ENCODE measurements around the gene PINLYP. TPM values are rescaled to one million over a fixed set of nuclear protein-coding genes. Genes with fewer than 3 reads are reported as not detected.

PINLYP gene
- total RNA-seq, 1 experiment from 2014 or later: 3.9 TPM

DNA sequence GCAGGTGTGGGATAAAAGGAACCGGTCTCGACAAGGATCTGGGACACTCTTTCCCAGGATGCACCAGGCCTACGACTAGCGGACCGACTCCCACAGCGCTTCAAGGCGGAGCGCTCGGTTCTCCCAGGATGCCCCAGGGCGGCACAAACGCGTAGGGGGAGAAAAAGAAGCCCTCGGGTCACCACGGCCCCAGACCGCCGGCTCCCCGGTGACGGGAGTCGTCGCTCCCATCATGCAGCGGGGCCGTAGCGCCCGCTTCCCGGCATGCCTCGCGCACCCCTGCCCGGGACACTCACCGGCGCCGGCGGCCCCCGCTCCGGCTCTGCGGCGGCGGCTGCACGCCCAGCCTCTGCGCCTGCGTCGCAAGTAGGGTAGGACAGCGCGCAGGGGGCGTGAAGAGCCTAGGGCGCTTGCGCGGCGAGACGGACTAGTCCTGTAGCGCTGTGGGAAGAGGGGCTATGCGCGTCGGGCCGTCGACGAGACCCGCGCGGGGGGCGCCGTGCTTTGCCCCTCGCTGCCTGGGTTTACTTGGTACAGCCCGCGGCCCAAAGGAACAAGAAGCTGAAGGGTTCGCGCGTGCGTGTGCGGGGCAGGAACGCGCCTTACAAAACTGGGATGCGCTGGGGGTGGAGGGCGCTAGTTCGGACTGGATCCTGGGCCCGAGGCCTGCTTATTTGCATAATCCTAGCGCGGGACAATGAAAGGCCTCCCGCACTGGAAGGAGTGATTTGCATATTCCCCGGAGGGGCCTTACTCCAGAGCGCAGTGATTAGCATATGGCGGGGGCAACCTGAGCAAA lies 43.9 kb downstream of the PINLYP start, which contains the start of gene ZNF428:
ZNF428 (minus strand) TSS at position 368 of the 799 bp plus-strand sequence. CDS start 5,325 bp downstream, outside the sequence.
- no peaks in the 10 kb centered on the region for H3K4me1 ChIP-seq
- no peaks in the 10 kb centered on the region for H3K36me3 ChIP-seq
- peak; percentile 94 to 95 for DNase-seq
- H3K9me3 ChIP-seq (replicated peaks): no peaks in the 10 kb centered on the region
- peak within 1 kb of the TSS; percentile 89 for H3K27ac ChIP-seq
- peak within 1 kb of the TSS; percentile 69 for H3K4me3 ChIP-seq
- no peaks in the 10 kb centered on the region for H3K27me3 ChIP-seq

DNA sequence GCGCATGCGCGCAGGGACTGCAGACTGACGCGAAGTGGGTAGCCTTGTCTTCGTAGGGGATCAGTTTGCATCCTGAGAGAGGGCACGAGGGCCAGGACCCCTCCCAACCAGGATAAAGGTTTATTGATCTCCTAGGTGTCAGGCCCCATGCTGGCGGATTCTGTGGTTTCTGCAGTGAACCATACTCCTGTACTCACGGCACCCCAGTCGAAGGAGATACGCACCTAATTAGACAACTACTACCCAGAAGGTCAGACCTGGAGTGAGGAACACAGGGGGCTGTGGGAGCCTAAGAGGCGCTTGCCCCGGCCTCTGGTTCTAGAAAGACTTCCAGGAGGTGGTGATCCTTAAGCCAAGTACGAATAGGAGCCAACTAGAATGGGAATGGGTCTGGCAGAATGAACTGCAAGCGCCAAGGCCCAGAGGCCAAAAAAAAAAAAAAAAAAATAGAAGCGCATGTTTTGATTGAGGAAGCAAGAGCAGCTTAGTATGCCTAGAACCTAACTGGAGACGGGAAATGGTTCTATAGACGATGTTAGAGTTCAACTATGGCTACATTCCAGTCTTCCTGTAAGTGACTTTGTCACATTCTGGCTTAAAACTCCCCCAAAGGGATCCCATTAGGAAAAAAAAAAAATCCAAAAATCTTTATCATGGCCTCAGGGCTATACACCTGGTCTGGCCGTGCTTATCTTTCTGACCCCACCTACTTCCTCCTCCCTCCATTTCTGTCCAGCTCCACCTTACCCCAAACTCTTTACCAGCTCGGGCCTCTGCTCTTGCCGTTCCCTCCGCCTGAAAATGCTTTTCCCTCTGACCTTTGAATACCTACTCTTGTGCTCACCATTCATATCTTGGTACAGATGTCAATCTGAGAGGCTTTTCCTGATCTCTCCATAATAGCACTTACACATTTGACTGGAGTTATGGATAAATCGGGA lies 44.7 kb downstream of the PINLYP start:
- Histone ChIP-seq H3K9me3 (replicated peaks) (no peaks in the 10 kb centered on the region), H3K4me3 (peak overlapping the region; percentile 69), H3K36me3 (no peaks in the 10 kb centered on the region), H3K27me3 (no peaks in the 10 kb centered on the region), H3K27ac (peak overlapping the region; percentile 89), H3K4me1 (no peaks in the 10 kb centered on the region)
- DNase-seq: no peak

DNA sequence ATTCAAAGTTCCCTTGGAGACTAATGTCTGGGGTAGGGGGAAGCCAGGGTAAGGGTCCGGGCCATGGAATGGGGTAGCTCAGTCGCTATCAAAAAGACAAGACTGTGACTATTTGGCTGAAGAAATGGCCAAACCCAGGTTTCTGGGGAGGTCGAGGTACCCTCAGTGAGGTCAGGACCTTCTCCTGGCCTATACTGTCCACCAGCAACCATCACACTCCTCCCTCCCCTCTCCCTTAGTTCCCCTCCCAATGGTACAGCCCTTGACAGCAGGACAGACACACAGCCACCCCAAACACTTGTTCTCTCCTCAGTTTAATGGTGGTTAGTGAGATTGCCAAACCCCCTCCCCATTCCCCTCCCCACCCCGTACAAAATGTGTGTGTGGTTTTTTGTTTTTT lies 46.5 kb downstream of the PINLYP start:
- Histone ChIP-seq H3K27me3 (no peaks in the 10 kb centered on the region), H3K4me1 (no peaks in the 10 kb centered on the region), H3K4me3 (no peak overlapping the region), H3K27ac (no peak overlapping the region), H3K36me3 (no peaks in the 10 kb centered on the region), H3K9me3 (replicated peaks) (no peaks in the 10 kb centered on the region)
- DNase-seq: no peak

DNA sequence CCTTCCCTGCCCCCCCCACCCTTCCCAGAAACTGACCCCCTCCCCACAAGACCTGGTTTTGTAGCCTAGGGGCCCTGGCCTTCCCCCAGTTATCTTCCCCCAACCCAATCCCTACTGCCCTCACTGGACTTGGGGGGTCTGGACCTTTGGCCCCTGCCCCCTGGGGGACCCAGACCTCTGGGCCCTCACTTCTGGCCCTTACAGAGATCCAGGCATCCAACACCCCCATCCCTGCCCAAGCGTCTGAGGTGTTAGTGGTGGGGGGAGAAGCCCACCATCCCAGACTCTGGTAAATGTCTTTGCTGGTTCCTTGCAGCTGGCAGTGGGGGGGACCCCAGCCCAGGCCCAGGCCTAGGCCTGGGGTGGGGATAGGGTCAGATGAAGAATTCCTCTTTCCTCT lies 47.4 kb downstream of the PINLYP start:
- Histone ChIP-seq H3K4me3 (no peak overlapping the region), H3K27ac (no peak overlapping the region), H3K9me3 (replicated peaks) (no peaks in the 10 kb centered on the region), H3K27me3 (no peaks in the 10 kb centered on the region), H3K36me3 (no peaks in the 10 kb centered on the region), H3K4me1 (no peaks in the 10 kb centered on the region)
- DNase-seq: no peak

DNA sequence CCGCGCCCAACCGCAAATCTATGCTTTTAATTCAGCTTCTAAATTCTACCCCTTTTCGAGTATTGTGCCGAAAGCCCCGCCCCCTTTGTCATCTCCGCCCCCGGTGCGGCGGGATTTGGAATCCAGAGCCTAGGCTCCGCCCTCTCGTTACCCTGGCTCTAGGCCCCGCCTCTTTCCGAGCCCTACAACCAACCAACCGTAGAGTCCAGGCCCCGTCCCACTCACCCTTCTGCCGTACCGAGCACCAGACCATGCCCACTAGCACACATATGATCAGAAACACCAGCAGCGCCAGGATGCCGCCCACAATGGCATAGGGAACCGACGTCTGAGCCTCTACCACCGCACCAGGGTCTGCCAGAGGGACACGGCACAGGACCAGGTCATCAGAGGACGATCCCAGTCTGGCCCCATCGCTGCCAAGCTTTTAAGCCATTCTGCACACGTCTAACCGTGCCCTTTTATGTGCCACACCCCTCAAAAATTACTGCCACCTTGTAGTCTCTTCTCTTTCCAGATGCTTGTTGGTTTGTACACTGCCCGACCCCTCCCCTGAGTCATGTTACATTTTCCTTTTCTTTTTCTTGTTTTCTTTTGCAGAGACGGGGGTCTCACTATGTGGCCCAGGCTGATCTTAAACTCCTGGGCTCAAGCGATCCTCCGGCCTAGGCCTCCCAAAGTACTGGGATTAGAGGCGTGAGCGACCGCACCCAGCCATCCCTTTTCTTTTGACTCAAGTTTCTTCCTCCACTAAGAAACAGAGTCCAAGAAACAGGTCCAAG lies 48.5 kb downstream of the PINLYP start:
- H3K27ac ChIP-seq: no peak overlapping the region
- no peaks in the 10 kb centered on the region for H3K4me1 ChIP-seq
- H3K36me3 ChIP-seq: no peaks in the 10 kb centered on the region
- H3K4me3 ChIP-seq: no peak overlapping the region
- H3K27me3 ChIP-seq: no peaks in the 10 kb centered on the region
- H3K9me3 ChIP-seq (replicated peaks): no peaks in the 10 kb centered on the region
- DNase-seq: peak in 1 of 2 experiments; percentile 23

DNA sequence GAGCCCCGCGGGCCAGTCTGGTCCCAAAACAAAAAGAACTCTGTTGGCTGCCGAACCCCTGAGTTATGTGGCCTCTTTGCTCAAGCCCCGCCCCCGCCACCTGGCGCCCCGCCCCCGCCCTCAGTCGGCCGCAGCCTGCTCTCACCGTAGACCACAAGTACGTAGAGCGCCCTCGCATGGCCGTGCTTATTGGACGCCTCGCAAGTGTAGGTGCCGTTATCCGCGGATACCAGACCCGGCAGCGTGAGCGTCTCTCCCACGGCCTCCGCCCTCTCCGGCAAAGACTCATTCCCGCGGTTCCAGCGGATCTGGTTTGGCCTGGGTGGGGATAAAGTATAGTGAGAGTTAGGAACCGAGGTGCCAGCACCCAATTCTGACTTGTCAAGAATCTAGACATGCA lies 49.3 kb downstream of the PINLYP start:
- Histone ChIP-seq H3K27ac (no peak overlapping the region), H3K4me3 (no peak overlapping the region), H3K4me1 (no peaks in the 10 kb centered on the region), H3K27me3 (no peaks in the 10 kb centered on the region), H3K36me3 (no peaks in the 10 kb centered on the region), H3K9me3 (replicated peaks) (no peaks in the 10 kb centered on the region)
- DNase-seq: no peak

DNA sequence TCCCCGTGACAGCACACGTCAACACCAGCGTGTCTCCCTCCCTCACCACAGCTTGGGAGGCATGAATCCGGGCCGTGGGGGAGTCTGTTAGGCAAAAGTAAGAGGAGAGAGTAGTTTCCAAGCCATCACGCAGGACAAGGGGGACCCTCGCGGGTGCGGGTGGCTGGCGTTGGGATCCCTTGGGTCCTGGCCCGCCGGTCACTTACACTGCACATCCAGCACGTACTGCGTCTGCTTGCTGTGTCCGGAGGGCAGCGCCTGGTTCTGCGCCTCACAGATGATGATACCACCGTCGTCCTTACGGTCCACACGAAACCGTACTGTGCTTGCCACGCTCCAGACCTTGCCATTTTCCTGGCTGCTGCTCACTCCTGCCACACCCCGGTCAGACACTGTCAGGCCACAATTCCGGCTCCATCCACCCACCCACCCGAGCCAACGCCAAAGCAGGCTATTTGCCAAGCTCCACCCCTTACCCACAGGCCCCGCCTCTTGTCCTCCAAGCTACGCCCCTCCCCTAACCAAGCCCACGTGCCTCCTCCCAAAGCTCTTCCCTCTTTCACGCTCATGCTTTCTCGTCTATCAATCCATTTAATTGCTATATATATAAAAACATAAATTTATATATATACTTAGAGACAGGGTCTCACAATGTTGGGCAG lies 50.4 kb downstream of the PINLYP start:
- Histone ChIP-seq H3K9me3 (replicated peaks) (no peaks in the 10 kb centered on the region), H3K4me3 (no peak overlapping the region), H3K27me3 (no peaks in the 10 kb centered on the region), H3K4me1 (no peaks in the 10 kb centered on the region), H3K36me3 (no peaks in the 10 kb centered on the region), H3K27ac (no peak overlapping the region)
- DNase-seq: no peak

DNA sequence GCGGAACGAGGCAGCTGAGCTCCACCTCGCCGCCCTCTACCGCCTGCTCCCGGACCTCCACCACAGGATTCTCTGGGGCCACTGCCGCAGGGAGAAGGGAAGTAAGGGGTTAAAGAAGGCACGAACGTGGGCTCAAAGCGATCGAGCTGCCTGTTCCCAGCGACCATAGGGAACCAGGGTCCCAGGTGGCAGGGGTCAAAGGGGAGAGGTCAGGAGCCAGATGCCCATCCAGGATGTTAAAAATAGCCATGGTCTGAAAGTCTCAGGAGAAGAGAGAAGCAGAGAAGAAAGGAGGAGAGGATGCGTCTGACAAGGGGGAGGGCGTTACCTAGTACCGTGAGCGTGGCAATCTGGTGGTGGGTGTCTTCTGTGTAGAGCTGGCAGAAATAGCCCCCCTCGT lies 51.2 kb downstream of the PINLYP start:
- no peaks in the 10 kb centered on the region for H3K36me3 ChIP-seq
- no peaks in the 10 kb centered on the region for H3K27me3 ChIP-seq
- H3K27ac ChIP-seq: no peak overlapping the region
- H3K9me3 ChIP-seq (replicated peaks): no peaks in the 10 kb centered on the region
- H3K4me1 ChIP-seq: no peaks in the 10 kb centered on the region
- DNase-seq: no peak
- H3K4me3 ChIP-seq: no peak overlapping the region

DNA sequence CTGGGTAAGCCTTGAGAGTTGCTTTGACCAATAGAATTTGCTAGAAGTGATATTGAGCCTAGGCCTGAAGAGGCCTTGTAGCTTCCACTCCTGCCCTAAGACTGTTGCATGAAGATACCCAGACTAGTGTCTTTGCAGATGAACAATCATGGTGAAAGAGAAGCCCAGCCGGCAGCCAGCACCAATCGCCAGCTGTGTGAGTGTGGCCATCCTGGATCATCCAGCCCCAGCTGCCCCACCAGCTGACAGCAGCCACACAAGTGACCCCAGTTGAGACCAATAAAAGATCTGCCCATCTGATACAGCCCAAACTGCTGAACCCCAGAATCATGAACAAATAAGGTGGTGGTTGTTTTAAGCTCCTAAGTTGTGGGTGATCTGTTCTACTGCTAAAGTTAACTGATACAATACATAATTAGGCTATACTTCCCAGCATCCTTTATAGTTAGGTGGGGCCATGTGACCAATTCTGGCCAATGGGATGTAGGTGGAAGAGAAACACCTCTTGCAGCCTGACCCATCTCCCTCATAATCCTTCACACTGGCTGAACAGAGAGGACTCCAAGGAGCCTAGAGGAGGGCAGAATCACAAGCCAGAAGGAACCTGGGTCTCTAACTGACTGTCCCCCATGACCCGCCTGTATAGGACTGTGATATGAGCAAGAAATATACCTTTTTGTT lies 53.2 kb downstream of the PINLYP start:
- Histone ChIP-seq H3K36me3 (no peaks in the 10 kb centered on the region), H3K27ac (no peak overlapping the region), H3K4me3 (no peak overlapping the region), H3K9me3 (replicated peaks) (no peaks in the 10 kb centered on the region), H3K4me1 (no peaks in the 10 kb centered on the region), H3K27me3 (no peaks in the 10 kb centered on the region)
- peak in 1 of 2 experiments; percentile 33 for DNase-seq

DNA sequence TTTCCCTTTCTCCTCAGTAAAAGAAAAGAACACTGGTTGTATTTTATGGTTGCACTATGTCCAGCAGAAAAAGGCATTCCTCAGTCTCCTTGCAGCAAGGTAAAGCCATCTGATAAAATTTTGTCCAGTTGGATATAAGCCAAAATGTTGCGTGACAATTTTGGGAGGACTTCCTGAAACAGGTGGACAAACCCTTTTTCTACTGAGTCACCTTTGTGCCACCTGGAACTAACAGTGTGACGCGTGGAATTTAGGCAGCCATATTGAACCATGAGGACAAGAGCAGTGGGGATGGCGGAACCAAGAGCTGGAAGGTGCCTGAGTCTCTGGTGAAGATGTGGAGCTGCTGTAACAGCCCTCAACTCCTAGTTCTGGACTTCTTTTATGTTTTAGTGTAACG lies 55.9 kb downstream of the PINLYP start:
- no peak overlapping the region for H3K4me3 ChIP-seq
- no peaks in the 10 kb centered on the region for H3K4me1 ChIP-seq
- H3K9me3 ChIP-seq (replicated peaks): no peaks in the 10 kb centered on the region
- H3K27ac ChIP-seq: no peak overlapping the region
- H3K36me3 ChIP-seq: no peaks in the 10 kb centered on the region
- DNase-seq: no peak
- H3K27me3 ChIP-seq: no peaks in the 10 kb centered on the region

Other genes starting within 250 kb of the PINLYP start
- gene CD177, start 222.1 kb upstream of the PINLYP start, total RNA-seq (2014; rRNA removed; shearing (Covaris generic)): not detected in 2 replicates
- not detected in 2 replicates for gene TEX101, start 160.9 kb upstream of the PINLYP start, total RNA-seq (2014; rRNA removed; shearing (Covaris generic))
- gene LYPD3, start 110.2 kb upstream of the PINLYP start, total RNA-seq (2014; rRNA removed; shearing (Covaris generic)): not detected in 2 replicates
- gene PHLDB3, start 71.1 kb upstream of the PINLYP start, total RNA-seq (2014; rRNA removed; shearing (Covaris generic)): 4.4 and 5.2 TPM in 2 replicates
- 11.5 and 12.2 TPM in 2 replicates for gene ETHE1, start 48.6 kb upstream of the PINLYP start, total RNA-seq (2014; rRNA removed; shearing (Covaris generic))
- not detected in 2 replicates for gene ZNF575, start 42.6 kb upstream of the PINLYP start, total RNA-seq (2014; rRNA removed; shearing (Covaris generic))
- 43.0 and 43.5 TPM in 2 replicates for gene XRCC1, start 274 bp upstream of the PINLYP start, total RNA-seq (2014; rRNA removed; shearing (Covaris generic))
- gene IRGQ, start 20.3 kb downstream of the PINLYP start, total RNA-seq (2014; rRNA removed; shearing (Covaris generic)): 24.0 and 24.6 TPM in 2 replicates
- 10.3 and 13.1 TPM in 2 replicates for gene ZNF576, start 20.8 kb downstream of the PINLYP start, total RNA-seq (2014; rRNA removed; shearing (Covaris generic))
- gene SRRM5, start 36.3 kb downstream of the PINLYP start, total RNA-seq (2014; rRNA removed; shearing (Covaris generic)): 0.10 and 0.12 TPM in 2 replicates
- 46.8 and 56.2 TPM in 2 replicates for gene ZNF428, start 43.8 kb downstream of the PINLYP start, total RNA-seq (2014; rRNA removed; shearing (Covaris generic))
- 3.1 and 3.2 TPM in 2 replicates for gene CADM4, start 64.0 kb downstream of the PINLYP start, total RNA-seq (2014; rRNA removed; shearing (Covaris generic))
- 9.4 and 16.6 TPM in 2 replicates for gene PLAUR, start 94.4 kb downstream of the PINLYP start, total RNA-seq (2014; rRNA removed; shearing (Covaris generic))
- gene IRGC, start 140.3 kb downstream of the PINLYP start, total RNA-seq (2014; rRNA removed; shearing (Covaris generic)): not detected in 2 replicates
- gene SMG9, start 179.2 kb downstream of the PINLYP start, total RNA-seq (2014; rRNA removed; shearing (Covaris generic)): 22.5 and 25.7 TPM in 2 replicates
- 0.38 and 0.63 TPM in 2 replicates for gene KCNN4, start 205.2 kb downstream of the PINLYP start, total RNA-seq (2014; rRNA removed; shearing (Covaris generic))
- gene LYPD5, start 226.6 kb downstream of the PINLYP start, total RNA-seq (2014; rRNA removed; shearing (Covaris generic)): 0.06 and 0.35 TPM in 2 replicates

All from SJCRH30 (cell line).